ENCODE measurements around the gene FHIT.

Gene FHIT

GRCh38 chr3:59727902-59728586 lies 1523.2 kb downstream of the FHIT start:
- TF ChIP-seq POLR2AphosphoS5 (IDR thresholded peaks at IDR 0.05; ENCODE audit: low read depth, low read length) (no peak), FOXP2 (optimal IDR thresholded peaks at IDR 0.05; ENCODE audit: borderline replicate concordance, extremely low read depth, extremely low read length, insufficient read depth) (no peak), REST (IDR thresholded peaks at IDR 0.05; ENCODE audit: insufficient read depth in 1 of 2, low read depth in 2 of 2, low read length in 2 of 2) (no peak), SIN3A (IDR thresholded peaks at IDR 0.05; ENCODE audit: borderline replicate concordance, insufficient read depth, low read length) (no peak), TAF1 (IDR thresholded peaks at IDR 0.05; ENCODE audit: borderline replicate concordance, insufficient read depth, low read length) (no peak)

GRCh38 chr3:59726279-59726678 lies 1525.0 kb downstream of the FHIT start:
- TF ChIP-seq TAF1 (IDR thresholded peaks at IDR 0.05; ENCODE audit: borderline replicate concordance, insufficient read depth, low read length) (no peak), REST (IDR thresholded peaks at IDR 0.05; ENCODE audit: insufficient read depth in 1 of 2, low read depth in 2 of 2, low read length in 2 of 2) (no peak), FOXP2 (optimal IDR thresholded peaks at IDR 0.05; ENCODE audit: borderline replicate concordance, extremely low read depth, extremely low read length, insufficient read depth) (no peak), SIN3A (IDR thresholded peaks at IDR 0.05; ENCODE audit: borderline replicate concordance, insufficient read depth, low read length) (no peak), POLR2AphosphoS5 (IDR thresholded peaks at IDR 0.05; ENCODE audit: low read depth, low read length) (no peak)

GRCh38 chr3:59717679-59718205 lies 1533.5 kb downstream of the FHIT start:
- TF ChIP-seq POLR2AphosphoS5 (IDR thresholded peaks at IDR 0.05; ENCODE audit: low read depth, low read length) (no peak), FOXP2 (optimal IDR thresholded peaks at IDR 0.05; ENCODE audit: borderline replicate concordance, extremely low read depth, extremely low read length, insufficient read depth) (no peak), REST (IDR thresholded peaks at IDR 0.05; ENCODE audit: insufficient read depth in 1 of 2, low read depth in 2 of 2, low read length in 2 of 2) (no peak), SIN3A (IDR thresholded peaks at IDR 0.05; ENCODE audit: borderline replicate concordance, insufficient read depth, low read length) (no peak), TAF1 (IDR thresholded peaks at IDR 0.05; ENCODE audit: borderline replicate concordance, insufficient read depth, low read length) (no peak)

GRCh38 chr3:59714066-59714465 lies 1537.2 kb downstream of the FHIT start:
- TF ChIP-seq REST (IDR thresholded peaks at IDR 0.05; ENCODE audit: insufficient read depth in 1 of 2, low read depth in 2 of 2, low read length in 2 of 2): no peak
- TF ChIP-seq POLR2AphosphoS5 (IDR thresholded peaks at IDR 0.05; ENCODE audit: low read depth, low read length): no peak
- no peak for TF ChIP-seq FOXP2 (optimal IDR thresholded peaks at IDR 0.05; ENCODE audit: borderline replicate concordance, extremely low read depth, extremely low read length, insufficient read depth)
- TF ChIP-seq SIN3A (IDR thresholded peaks at IDR 0.05; ENCODE audit: borderline replicate concordance, insufficient read depth, low read length): no peak
- no peak for TF ChIP-seq TAF1 (IDR thresholded peaks at IDR 0.05; ENCODE audit: borderline replicate concordance, insufficient read depth, low read length)
